HG03354 (cell line): ENCODE results near the gene EIF1AX.
"Not testable (repeated sequence)": the region's sequence is repeated elsewhere in the genome, so short reads cannot be mapped to it uniquely, and the experiment has no call there.

Experiments
- ATAC-seq: cut with Tn5 transposase; IDR thresholded peaks from one replicate; pipeline ENCODE4 v1.9.1; 2021; ENCODE audit warnings: mild to moderate bottlenecking; ENCODE audit not compliant: unreplicated experiment, poor library complexity, severe bottlenecking

EIF1AX gene

GRCh38 chrX:20128670-20129069 lies 13.0 kb downstream of the EIF1AX start:
- no peak for ATAC-seq

GRCh38 chrX:20127440-20127839 lies 14.2 kb downstream of the EIF1AX start:
- ATAC-seq: peak; percentile 62

GRCh38 chrX:20126833-20127232 lies 14.8 kb downstream of the EIF1AX start:
- not testable (repeated sequence) for ATAC-seq

- no peak for ATAC-seq
Observed at GRCh38 chrX:20124964-20125363, 16.7 kb downstream of the EIF1AX start.

- ATAC-seq: no peak
Observed at GRCh38 chrX:20118065-20118824, 23.4 kb downstream of the EIF1AX start.

- no peak for ATAC-seq
Observed at GRCh38 chrX:20116577-20117240, 24.9 kb downstream of the EIF1AX start, which contains the start of gene MAP7D2. TSS of gene MAP7D2 (minus strand) at chrX:20116907. CDS start at chrX:20116879, 28 bp downstream.

GRCh38 chrX:20116087-20116576 lies 25.5 kb downstream of the EIF1AX start:
- ATAC-seq: no peak

- ATAC-seq: no peak
Observed at GRCh38 chrX:20112022-20112774, 29.4 kb downstream of the EIF1AX start.

- ATAC-seq: no peak
Observed at GRCh38 chrX:20111271-20111670, 30.4 kb downstream of the EIF1AX start.

- no peak for ATAC-seq
Observed at GRCh38 chrX:20101934-20102581, 39.6 kb downstream of the EIF1AX start.

GRCh38 chrX:20091499-20091898 lies 50.1 kb downstream of the EIF1AX start:
- ATAC-seq: no peak

- no peak for ATAC-seq
Observed at GRCh38 chrX:20089845-20090244, 51.8 kb downstream of the EIF1AX start.

GRCh38 chrX:20080277-20080676 lies 61.4 kb downstream of the EIF1AX start:
- no peak for ATAC-seq
